HepG2 (cell line): ENCODE results near the gene NFATC2. TPM values are rescaled to one million over a fixed set of nuclear protein-coding genes. Genes with fewer than 3 reads are reported as not detected.

Experiments used
- ATAC-seq: fragments of 200-7000 bp; cut with Tn5 transposase; 3 replicates; pipeline ENCODE4 v1.9.1; 2020; ENCODE audit warnings: mild to moderate bottlenecking, moderate library complexity
- BruUV-seq: library from RNA; stranded (reverse); fragments of 400-500 nt; replicated peaks from 2 replicates; lab custom pipeline; 2021; lab: Mats Ljungman, UMichigan
- CTCF ChIA-PET: fragments of 300-600 bp; formaldehyde crosslinking; extraction: SDS; loops from one replicate; lab custom pipeline; 2021; ENCODE audit warnings: low total read pairs, inconsistent platforms, low intra/inter-chr PET ratio; lab: Yijun Ruan, JAX
- POLR2A ChIA-PET: fragments of 350-600 bp; sonication (Branson Sonifier 250); formaldehyde crosslinking; loops from one replicate; lab custom pipeline; 2020; ENCODE audit warnings: antibody characterized with exemption, inconsistent platforms; lab: Yijun Ruan, JAX
- DNase-seq: peaks from one replicate; pipeline ENCODE4 v3.0.0-alpha.2; 2015; ENCODE audit warnings: low spot score
- FAIRE-seq: peaks from 3 replicates; lab custom pipeline; 2011; peaks lifted over from hg19 to GRCh38; lab: Jason Lieb, UNC
- H2AFZ ChIP-seq: one replicate; pipeline ENCODE4 v1.6.1; 2011; ENCODE audit warnings: low read length, inconsistent platforms
- H3K27ac ChIP-seq: fragments of 300-600 bp; 3 replicates; pipeline ENCODE4 v1.8.0; 2011; ENCODE audit warnings: mixed run types, mild to moderate bottlenecking, mixed read lengths, low read length, inconsistent platforms; ENCODE audit not compliant: insufficient read depth; ENCODE audit errors: extremely low read length
- H3K27me3 ChIP-seq, 2 experiments: fragments of 200-600 bp in 1 of 2; 2 replicates in 1 of 2; 3 replicates in 1 of 2; pipeline versions ENCODE4 v1.6.0 to v1.8.0; 2011; ENCODE audit warnings: low read length in 2 of 2, mild to moderate bottlenecking in 2 of 2, moderate library complexity in 2 of 2, inconsistent platforms in 1 of 2; ENCODE audit not compliant: insufficient read depth in 2 of 2, control insufficient read depth in 1 of 2
- H3K36me3 ChIP-seq, 2 experiments: fragments of 200-600 bp in 1 of 2; replicated peaks in 1 of 2; 2 replicates in 1 of 2; 3 replicates in 1 of 2; pipeline versions ENCODE4 v1.5.1 to v1.8.0; 2011; ENCODE audit warnings: low read length in 2 of 2, inconsistent platforms in 1 of 2; ENCODE audit not compliant: insufficient read depth in 2 of 2, control insufficient read depth in 1 of 2
- H3K4me1 ChIP-seq: 2 replicates; pipeline ENCODE4 v1.5.1; 2012; ENCODE audit warnings: low read length, inconsistent platforms; ENCODE audit not compliant: insufficient read depth
- H3K4me2 ChIP-seq: 2 replicates; pipeline ENCODE4 v1.6.0; 2011; ENCODE audit warnings: low read depth, low read length, inconsistent platforms
- H3K4me3 ChIP-seq, 3 experiments: fragments of 200-600 bp in 1 of 3; sonication (generic), shearing (Covaris generic) in 1 of 3; replicated peaks in 1 of 3; 2 replicates each; pipeline ENCODE4 v1.5.1; 2011 to 2016; ENCODE audit warnings: low read length in 3 of 3, inconsistent platforms in 2 of 3, low read depth in 2 of 3, mild to moderate bottlenecking in 2 of 3, control low read depth in 1 of 3, mixed read lengths in 1 of 3; ENCODE audit not compliant: insufficient read depth in 1 of 3
- H3K79me2 ChIP-seq: one replicate; pipeline ENCODE4 v1.6.1; 2011; ENCODE audit warnings: low read length, inconsistent platforms; ENCODE audit not compliant: insufficient read depth
- H3K9ac ChIP-seq: 2 replicates; pipeline ENCODE4 v1.6.0; 2011; ENCODE audit warnings: mild to moderate bottlenecking, low read depth, low read length, inconsistent platforms; ENCODE audit not compliant: insufficient read depth
- H3K9me3 ChIP-seq: 2 replicates; pipeline ENCODE4 v1.5.1; 2012; ENCODE audit warnings: mild to moderate bottlenecking, low read length
- H4K20me1 ChIP-seq: 2 replicates; pipeline ENCODE4 v1.6.0; 2011; ENCODE audit warnings: inconsistent platforms, mild to moderate bottlenecking, low read length, moderate library complexity; ENCODE audit not compliant: insufficient read depth
- AHR ChIP-seq: IDR thresholded peaks from 2 replicates; pipeline ENCODE4 v1.6.1; 2018; ENCODE audit warnings: missing genetic modification reagents, missing compliant biosample characterization
- DNMT3B ChIP-seq: conservative IDR thresholded peaks from 2 replicates; pipeline ENCODE4 v1.6.1; 2016; ENCODE audit warnings: missing biosample characterization, control low read depth
- HDAC1 ChIP-seq: sonication (generic); formaldehyde crosslinking; IDR thresholded peaks from 2 replicates; pipeline ENCODE4 v1.5.1; 2020; ENCODE audit warnings: mild to moderate bottlenecking, missing genetic modification reagents
- NONO ChIP-seq, 2 experiments: fragments of 450-650 bp in 1 of 2; sonication (generic) in 1 of 2; formaldehyde crosslinking in 1 of 2; IDR thresholded peaks in 1 of 2; conservative IDR thresholded peaks in 1 of 2; 2 replicates each; pipeline versions ENCODE4 v1.6.1 to v1.8.0; 2017 to 2022; ENCODE audit warnings: mild to moderate bottlenecking in 1 of 2, missing genetic modification reagents in 1 of 2, moderate library complexity in 1 of 2
- NPAS2 ChIP-seq: sonication (generic); formaldehyde crosslinking; IDR thresholded peaks from 2 replicates; pipeline ENCODE4 v1.8.0; 2022; ENCODE audit warnings: mild to moderate bottlenecking, missing genetic modification reagents, borderline replicate concordance
- NR1H2 ChIP-seq: sonication (generic); formaldehyde crosslinking; IDR thresholded peaks from 2 replicates; pipeline ENCODE4 v1.8.1; 2022; ENCODE audit warnings: low read depth, missing genetic modification reagents, borderline replicate concordance
- RBFOX2 ChIP-seq: fragments of 200-400 bp; formaldehyde crosslinking; IDR thresholded peaks from 2 replicates; pipeline ENCODE4 v1.6.1; 2017; ENCODE audit warnings: low read depth, mild to moderate bottlenecking, low read length
- RFX3 ChIP-seq: IDR thresholded peaks from 2 replicates; pipeline ENCODE4 v1.6.1; 2016; ENCODE audit warnings: missing biosample characterization, missing genetic modification reagents
- THYN1 ChIP-seq: sonication (generic); formaldehyde crosslinking; IDR thresholded peaks from 2 replicates; pipeline ENCODE4 v1.8.1; 2023; ENCODE audit warnings: low read depth, mild to moderate bottlenecking, moderate library complexity, missing genetic modification reagents, borderline replicate concordance
- ZBTB25 ChIP-seq: IDR thresholded peaks from 2 replicates; pipeline ENCODE4 v1.6.1; 2018; ENCODE audit warnings: missing genetic modification reagents
- ZNF335 ChIP-seq: sonication (generic); formaldehyde crosslinking; IDR thresholded peaks from 2 replicates; pipeline ENCODE4 v1.4.0; 2020; ENCODE audit warnings: missing genetic modification reagents
- WGBS: methylation state at CpG from one replicate; pipeline ENCODE4 v1.1.6; 2017; ENCODE audit warnings: low lambda C conversion rate; 5-methylcytosine and 5-hydroxymethylcytosine counted together
- in situ Hi-C: cut with HindIII; loops from 2 replicates; pipeline ENCODE4 v1.10.0; 2017; ENCODE audit warnings: low pct_unique_long_range_greater_than_20kb; ENCODE audit not compliant: extremely low pct_ligation_motif_present
- intact Hi-C: fragments of 100-400 bp; cut with micrococcal nuclease; formaldehyde crosslinking; loops from one replicate; pipeline ENCODE4 v1.10.0; 2022; ENCODE audit not compliant: unreplicated experiment
- polyA plus RNA-seq, 8 experiments: library from polyadenylated mRNA; depleted of rRNA in 3 of 8; stranded (reverse) in 7 of 8; unstranded in 1 of 8; fragments of >200 nt; fragmentation: Illumina TruSeq in 4 of 8; extraction: Trizol in 4 of 8; gene quantifications; 2 replicates each; pipeline versions ENCODE4 v1.2.1 to v1.2.3, GENCODE V29; 2011 to 2016; ENCODE audit warnings: low read depth in 4 of 8, missing spikeins in 1 of 8, mixed read lengths in 1 of 8; ENCODE audit not compliant: insufficient read depth in 1 of 8
- total RNA-seq, 5 experiments: library from RNA; depleted of rRNA; stranded (reverse); fragments of >200 nt; fragmentation: Illumina TruSeq; extraction: Trizol; gene quantifications; 2 replicates each; pipeline ENCODE4 v1.2.3, GENCODE V29; 2016; ENCODE audit warnings: low read depth in 1 of 5
- TF ChIP-seq, protein P1 (sequence below), 2 experiments: IDR thresholded peaks; 2 replicates each; pipeline ENCODE4 v1.6.1; 2011 to 2012; ENCODE audit warnings: low read length in 2 of 2, borderline replicate concordance in 1 of 2, low read depth in 1 of 2, mild to moderate bottlenecking in 1 of 2, moderate library complexity in 1 of 2
- TF ChIP-seq, protein P2 (sequence below): IDR thresholded peaks from 2 replicates; pipeline ENCODE4 v1.6.1; 2016; ENCODE audit warnings: mild to moderate bottlenecking, missing biosample characterization, missing genetic modification reagents

NFATC2 gene
- total and polyA plus RNA-seq, 2 of the 13 experiments (the other 11 are each of a cell fraction or from before 2014, with no cell fraction given) = 1.9 to 3.3 TPM

DNA sequence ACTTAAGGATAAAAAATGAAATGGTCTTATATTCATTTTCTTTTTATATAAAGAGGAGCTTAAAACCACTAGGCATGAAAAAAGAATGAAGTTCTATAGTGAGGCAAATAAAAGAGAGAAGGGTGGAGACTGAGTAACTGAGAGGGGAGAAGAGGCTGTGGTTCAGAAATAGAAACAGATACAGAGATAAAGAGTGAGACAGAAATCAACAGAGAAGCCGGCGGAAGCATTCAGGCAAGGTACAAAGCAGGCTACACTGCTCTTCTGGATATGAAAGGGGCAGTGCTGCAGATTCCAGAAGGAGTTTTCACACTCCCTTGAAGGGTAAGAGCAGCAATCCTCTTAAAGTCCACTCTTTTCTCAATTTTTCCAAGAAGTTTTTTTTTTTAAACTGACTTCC is 29.9 kb downstream of the NFATC2 start:
- no peak for ATAC-seq

More for the DNA sequence above, 29.9 kb downstream of the NFATC2 start:
- no peak overlapping the region for H3K4me3 ChIP-seq
- H3K79me2 ChIP-seq = no peaks in the 10 kb centered on the region
- DNase-seq = no peak
- TF ChIP-seq NONO (IDR thresholded peaks at IDR 0.05) (no peak), NONO (CRISPR knock-in tag; conservative IDR thresholded peaks at IDR 0.05) (no peak), NPAS2 (CRISPR knock-in tag) (no peak), THYN1 (no peak), NR1H2 (CRISPR knock-in tag) (no peak), ZNF335 (CRISPR knock-in tag) (no peak), DNMT3B (CRISPR knock-in tag) (no peak), ZBTB25 (no peak), AHR (CRISPR knock-in tag) (no peak), HDAC1 (CRISPR knock-in tag) (no peak), RFX3 (CRISPR knock-in tag) (no peak), RBFOX2 (no peak)
- TF ChIP-seq, protein P1, sequence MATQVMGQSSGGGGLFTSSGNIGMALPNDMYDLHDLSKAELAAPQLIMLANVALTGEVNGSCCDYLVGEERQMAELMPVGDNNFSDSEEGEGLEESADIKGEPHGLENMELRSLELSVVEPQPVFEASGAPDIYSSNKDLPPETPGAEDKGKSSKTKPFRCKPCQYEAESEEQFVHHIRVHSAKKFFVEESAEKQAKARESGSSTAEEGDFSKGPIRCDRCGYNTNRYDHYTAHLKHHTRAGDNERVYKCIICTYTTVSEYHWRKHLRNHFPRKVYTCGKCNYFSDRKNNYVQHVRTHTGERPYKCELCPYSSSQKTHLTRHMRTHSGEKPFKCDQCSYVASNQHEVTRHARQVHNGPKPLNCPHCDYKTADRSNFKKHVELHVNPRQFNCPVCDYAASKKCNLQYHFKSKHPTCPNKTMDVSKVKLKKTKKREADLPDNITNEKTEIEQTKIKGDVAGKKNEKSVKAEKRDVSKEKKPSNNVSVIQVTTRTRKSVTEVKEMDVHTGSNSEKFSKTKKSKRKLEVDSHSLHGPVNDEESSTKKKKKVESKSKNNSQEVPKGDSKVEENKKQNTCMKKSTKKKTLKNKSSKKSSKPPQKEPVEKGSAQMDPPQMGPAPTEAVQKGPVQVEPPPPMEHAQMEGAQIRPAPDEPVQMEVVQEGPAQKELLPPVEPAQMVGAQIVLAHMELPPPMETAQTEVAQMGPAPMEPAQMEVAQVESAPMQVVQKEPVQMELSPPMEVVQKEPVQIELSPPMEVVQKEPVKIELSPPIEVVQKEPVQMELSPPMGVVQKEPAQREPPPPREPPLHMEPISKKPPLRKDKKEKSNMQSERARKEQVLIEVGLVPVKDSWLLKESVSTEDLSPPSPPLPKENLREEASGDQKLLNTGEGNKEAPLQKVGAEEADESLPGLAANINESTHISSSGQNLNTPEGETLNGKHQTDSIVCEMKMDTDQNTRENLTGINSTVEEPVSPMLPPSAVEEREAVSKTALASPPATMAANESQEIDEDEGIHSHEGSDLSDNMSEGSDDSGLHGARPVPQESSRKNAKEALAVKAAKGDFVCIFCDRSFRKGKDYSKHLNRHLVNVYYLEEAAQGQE (IDR thresholded peaks at IDR 0.05; ENCODE audit: borderline replicate concordance in 1 of 2, low read depth in 1 of 2, low read length in 2 of 2) = no peak
- TF ChIP-seq, protein P2, sequence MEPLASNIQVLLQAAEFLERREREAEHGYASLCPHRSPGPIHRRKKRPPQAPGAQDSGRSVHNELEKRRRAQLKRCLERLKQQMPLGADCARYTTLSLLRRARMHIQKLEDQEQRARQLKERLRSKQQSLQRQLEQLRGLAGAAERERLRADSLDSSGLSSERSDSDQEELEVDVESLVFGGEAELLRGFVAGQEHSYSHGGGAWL (CRISPR knock-in tag) = no peak
- TF ChIP-seq, all 625 proteins: peak for 0
- Histone ChIP-seq H3K9me3 (no peaks in the 10 kb centered on the region), H3K9ac (no peak overlapping the region), H3K4me1 (peaks cover 30% of the 10 kb centered on the region), H2AFZ (no peak overlapping the region), H3K4me2 (no peak overlapping the region), H3K27me3 (no peaks in the 10 kb centered on the region), H3K27ac (no peak overlapping the region), H3K36me3 (peaks cover 14 to 33% of the 10 kb centered on the region in 2 experiments), H4K20me1 (no peaks in the 10 kb centered on the region; the same call in 1 of the 2 replicates)
- 94% methylated on average over 2 of the region's 2 CpGs for WGBS
- ChIA-PET POLR2A (no interaction called here), CTCF (no interaction called here)
- FAIRE-seq = no peak
- in situ Hi-C loops (no loop called here), intact Hi-C loops (no loop called here)
- no TSS peak for BruUV-seq
